K562 (cell line): ENCODE measurements around the gene PEX10. TPM values are rescaled to one million over a fixed set of nuclear protein-coding genes. Genes with fewer than 3 reads are reported as not detected.
A peak's percentile ranks its signal among the peaks of the same experiment; 100 is the strongest.

Experiments
- ATAC-seq: fragments of 200-7000 bp; cut with Tn5 transposase; 3 replicates; pipeline ENCODE4 v1.9.1; 2020; ENCODE audit warnings: moderate library complexity
- BruUV-seq: library from RNA; stranded (reverse); fragments of 400-500 nt; replicated peaks from 2 replicates; lab custom pipeline; 2021; lab: Mats Ljungman, UMichigan
- CTCF ChIA-PET: fragments of 300-600 bp; formaldehyde crosslinking; extraction: SDS; loops from one replicate; lab custom pipeline; 2021; ENCODE audit warnings: low intra/inter-chr PET ratio; lab: Yijun Ruan, JAX
- POLR2A ChIA-PET: fragments of 300-600, 350-650 bp; sonication (Branson Sonifier 250); formaldehyde crosslinking; extraction: SDS; loops from one replicate; lab custom pipeline; 2021; ENCODE audit warnings: antibody characterized with exemption, inconsistent platforms; lab: Yijun Ruan, JAX
- DNase-seq, 4 experiments: peaks; one replicate each; pipeline versions ENCODE4 v3.0.0 to v3.0.0-alpha.2; 2011 to 2018; ENCODE audit warnings: low spot score in 3 of 4, mixed read lengths in 3 of 4; ENCODE audit errors: extremely low read depth in 1 of 4
- FAIRE-seq: peaks from 2 replicates; lab custom pipeline; 2011; peaks lifted over from hg19 to GRCh38; lab: Jason Lieb, UNC
- H2AFZ ChIP-seq: 2 replicates; pipeline ENCODE4 v1.6.0; 2011; ENCODE audit warnings: low read depth, low read length, control low read depth, inconsistent platforms
- H3K27ac ChIP-seq: fragments of 200-600 bp; 3 replicates; pipeline ENCODE4 v1.8.0; 2011; ENCODE audit warnings: low read depth, mild to moderate bottlenecking, control low read depth, inconsistent platforms, low read length, moderate library complexity, mixed read lengths; ENCODE audit errors: extremely low read depth
- H3K27me3 ChIP-seq, 2 experiments: fragments of 300-600 bp in 1 of 2; 2 replicates in 1 of 2; 3 replicates in 1 of 2; pipeline versions ENCODE4 v1.6.0 to v1.8.0; 2011; ENCODE audit warnings: inconsistent platforms in 2 of 2, low read length in 2 of 2, mild to moderate bottlenecking in 1 of 2, mixed read lengths in 1 of 2, moderate library complexity in 1 of 2; ENCODE audit not compliant: control insufficient read depth in 2 of 2, insufficient read depth in 2 of 2
- H3K36me3 ChIP-seq: fragments of 300-600 bp; 3 replicates; pipeline ENCODE4 v1.8.0; 2011; ENCODE audit warnings: mild to moderate bottlenecking, low read length, inconsistent platforms; ENCODE audit not compliant: control insufficient read depth, insufficient read depth
- H3K4me1 ChIP-seq, 2 experiments: fragments of 200-600 bp in 1 of 2; replicated peaks in 1 of 2; 2 replicates in 1 of 2; 3 replicates in 1 of 2; pipeline versions ENCODE4 v1.5.1 to v1.8.0; 2011; ENCODE audit warnings: inconsistent platforms in 2 of 2, low read length in 2 of 2, mild to moderate bottlenecking in 1 of 2, mixed read lengths in 1 of 2, moderate library complexity in 1 of 2; ENCODE audit not compliant: control insufficient read depth in 2 of 2, insufficient read depth in 2 of 2
- H3K4me2 ChIP-seq: 2 replicates; pipeline ENCODE4 v1.6.1; 2011; ENCODE audit warnings: low read length, control low read depth, inconsistent platforms, mixed read lengths; ENCODE audit not compliant: insufficient read depth
- H3K4me3 ChIP-seq: fragments of 200-600 bp; sonication (generic), shearing (Covaris generic); 2 replicates; pipeline ENCODE4 v1.5.1; 2016; ENCODE audit warnings: control low read depth, inconsistent platforms
- H3K79me2 ChIP-seq: fragments of 200-600 bp; 3 replicates; pipeline ENCODE4 v1.8.0; 2011; ENCODE audit warnings: low read length, inconsistent platforms; ENCODE audit not compliant: control insufficient read depth, insufficient read depth
- H3K9ac ChIP-seq, 2 experiments: 2 replicates each; pipeline versions ENCODE4 v1.6.0 to v1.6.1; 2011; ENCODE audit warnings: low read depth in 2 of 2, low read length in 2 of 2, control low read depth in 1 of 2, inconsistent platforms in 1 of 2, mild to moderate bottlenecking in 1 of 2, mixed read lengths in 1 of 2; ENCODE audit not compliant: insufficient read depth in 1 of 2
- H3K9me1 ChIP-seq: one replicate; pipeline ENCODE4 v1.6.0; 2011; ENCODE audit warnings: inconsistent platforms, mild to moderate bottlenecking, low read length, moderate library complexity; ENCODE audit not compliant: control insufficient read depth, insufficient read depth
- H3K9me3 ChIP-seq: replicated peaks from 2 replicates; pipeline ENCODE4 v1.5.1; 2011; ENCODE audit warnings: low read depth, low read length, inconsistent platforms; ENCODE audit not compliant: control insufficient read depth, insufficient read depth
- H4K20me1 ChIP-seq: replicated peaks from 2 replicates; pipeline ENCODE4 v1.6.1; 2011; ENCODE audit warnings: low read length, inconsistent platforms, mixed read lengths; ENCODE audit not compliant: control insufficient read depth, insufficient read depth
- FUS ChIP-seq: fragments of 200-400 bp; formaldehyde crosslinking; optimal IDR thresholded peaks from 2 replicates; pipeline ENCODE3; 2017; ENCODE audit warnings: low read depth, low read length
- NCOA4 ChIP-seq: fragments of 450-650 bp; IDR thresholded peaks from 2 replicates; pipeline ENCODE4 v1.6.1; 2018; ENCODE audit warnings: mild to moderate bottlenecking; ENCODE audit not compliant: partially characterized antibody
- NFATC3 ChIP-seq: fragments of 450-650 bp; IDR thresholded peaks from 2 replicates; pipeline ENCODE4 v1.6.1; 2017; ENCODE audit warnings: mild to moderate bottlenecking
- NR2C2 ChIP-seq, 2 experiments: fragments of 200-800 bp in 1 of 2; sonication (Bioruptor generic) in 1 of 2; sonication (generic) in 1 of 2; formaldehyde crosslinking in 1 of 2; IDR thresholded peaks; 2 replicates each; pipeline versions ENCODE4 v1.6.1 to v1.8.0; 2016 to 2022; ENCODE audit warnings: mild to moderate bottlenecking in 1 of 2, missing compliant biosample characterization in 1 of 2, missing genetic modification characterization in 1 of 2, missing genetic modification reagents in 1 of 2
- POLR2AphosphoS2 ChIP-seq: IDR thresholded peaks from 2 replicates; pipeline ENCODE4 v1.6.1; 2012; ENCODE audit warnings: low read length, improper control_type of control experiment
- SP1 ChIP-seq: sonication (generic); formaldehyde crosslinking; IDR thresholded peaks from 2 replicates; pipeline ENCODE4 v1.8.1; 2022; ENCODE audit warnings: mild to moderate bottlenecking, missing genetic modification reagents
- YY1 ChIP-seq, 3 experiments: IDR thresholded peaks; 2 replicates each; pipeline ENCODE4 v1.6.1; 2011; ENCODE audit warnings: low read length in 2 of 3, mild to moderate bottlenecking in 2 of 3, moderate library complexity in 2 of 3, borderline replicate concordance in 1 of 3, control low read depth in 1 of 3, low read depth in 1 of 3; ENCODE audit not compliant: insufficient read depth in 3 of 3, insufficient replicate concordance in 2 of 3, control insufficient read depth in 1 of 3, insufficient read length in 1 of 3; ENCODE audit errors: extremely low read depth in 1 of 3
- ZBTB1 ChIP-seq: sonication (generic); formaldehyde crosslinking; IDR thresholded peaks from 2 replicates; pipeline ENCODE4 v1.8.1; 2023; ENCODE audit warnings: missing genetic modification reagents, low read depth, mild to moderate bottlenecking, borderline replicate concordance
- ZBTB11 ChIP-seq, 3 experiments: fragments of 200-800 bp in 1 of 3; fragments of 250-450 bp in 1 of 3; fragments of 450-650 bp in 1 of 3; sonication (Bioruptor Pico) in 1 of 3; sonication (Bioruptor generic) in 1 of 3; formaldehyde crosslinking in 1 of 3; IDR thresholded peaks; 2 replicates each; pipeline versions ENCODE4 v1.6.1 to v1.8.0; 2016 to 2022; ENCODE audit warnings: mild to moderate bottlenecking in 2 of 3, missing genetic modification characterization in 2 of 3, missing compliant biosample characterization in 1 of 3, moderate library complexity in 1 of 3
- ZNF175 ChIP-seq: fragments of 200-800 bp; sonication (Bioruptor generic); IDR thresholded peaks from 2 replicates; pipeline ENCODE4 v1.6.1; 2016; ENCODE audit warnings: low read depth, mild to moderate bottlenecking, missing genetic modification characterization, missing compliant biosample characterization
- ZNF583 ChIP-seq: fragments of 250-450 bp; sonication (Bioruptor Pico); IDR thresholded peaks from 2 replicates; pipeline ENCODE4 v1.4.0; 2020
- WGBS: fragments of 100-300 bp; shearing (Covaris generic); methylation state at CpG from one replicate; pipeline ENCODE4 v1.1.6; 2016; ENCODE audit warnings: low coverage, mixed read lengths; ENCODE audit not compliant: insufficient coverage; ENCODE audit errors: missing lambda C conversion rate; 5-methylcytosine and 5-hydroxymethylcytosine counted together
- in situ Hi-C: fragments of 300-500 bp; cut with MboI; formaldehyde crosslinking; loops from 4 replicates; pipeline ENCODE4 v1.15.0; 2018; ENCODE audit warnings: inconsistent platforms, mixed read lengths
- intact Hi-C: fragments of 100-400 bp; cut with micrococcal nuclease; formaldehyde crosslinking; loops from 2 replicates; pipeline ENCODE4 v1.14.2; 2022
- polyA plus RNA-seq, 8 experiments: library from polyadenylated mRNA; depleted of rRNA in 4 of 8; stranded (reverse) in 5 of 8; unstranded in 3 of 8; fragments of >200 nt; fragmentation: Nextera tagmentation in 2 of 8; fragmentation: Illumina TruSeq in 1 of 8; extraction: Ambion mirVana in 2 of 8; extraction: Trizol in 1 of 8; gene quantifications; 2 replicates each; pipeline versions ENCODE4 v1.2.1 to v1.2.3, GENCODE V29; 2011 to 2014; ENCODE audit warnings: inconsistent platforms in 1 of 8, missing spikeins in 1 of 8
- total RNA-seq, 7 experiments: library from RNA; depleted of rRNA in 6 of 7; stranded (reverse); fragments of >200 nt in 6 of 7; fragmentation: Illumina TruSeq in 2 of 7; extraction: Trizol in 2 of 7; gene quantifications; 2 replicates each; pipeline versions ENCODE4 v1.2.1 to v1.2.3, GENCODE V29; 2011 to 2021; ENCODE audit warnings: low replicate concordance in 1 of 7
- TF ChIP-seq, protein P1 (sequence below): fragments of 450-650 bp; formaldehyde crosslinking; IDR thresholded peaks from 2 replicates; pipeline ENCODE4 v1.4.0; 2020; ENCODE audit warnings: mild to moderate bottlenecking, moderate library complexity

The PEX10 gene
- total and polyA plus RNA-seq, 9 of the 15 experiments (the other 6 are each of a cell fraction or from before 2014, with no cell fraction given): 0.03 to 26.2 (median 8.7) TPM

GRCh38 chr1:2391931-2392509 lies 20.3 kb downstream of the PEX10 start:
- Histone ChIP-seq H3K9me1 (peaks cover 11% of the 10 kb centered on the region), H3K27me3 (no peaks in the 10 kb centered on the region), H2AFZ (peak overlapping the region; percentile 75; the same call in 1 of the 2 replicates), H3K4me2 (peak overlapping the region; percentile 93), H3K4me1 (peaks cover 22 to 46% of the 10 kb centered on the region in 2 experiments), H4K20me1 (peaks cover 18% of the 10 kb centered on the region; the same call in 1 of the 2 replicates), H3K27ac (peak overlapping the region; percentile 79), H3K36me3 (peaks cover 51% of the 10 kb centered on the region), H3K9ac (peak overlapping the region; percentile 78 to 94), H3K9me3 (no peaks in the 10 kb centered on the region), H3K79me2 (peaks cover 56% of the 10 kb centered on the region), H3K4me3 (peak overlapping the region; percentile 100)
- ATAC-seq (peak; percentile 61), FAIRE-seq (peak; percentile 42), DNase-seq (peak; percentile 50 to 84 (median 68))
- in situ Hi-C loops (no loop called here), intact Hi-C loops (loop anchor here (2.0 kb wide), 1 partner anchor 21 kb away; the partner anchor contains the start of gene PEX10)
- WGBS: under 1% methylated on average over 27 of the region's 62 CpGs
- BruUV-seq: no TSS peak
- ChIA-PET CTCF (no interaction called here), POLR2A (interaction anchor here (0.6 to 1.5 kb wide), 11 partner anchors 8 to 197 kb away, joined by 3 to 7 read pairs (median 4); partner anchors contain the start of genes FAAP20 and PEX10)
- TF ChIP-seq NFATC3: no peak
- TF ChIP-seq, protein P1, sequence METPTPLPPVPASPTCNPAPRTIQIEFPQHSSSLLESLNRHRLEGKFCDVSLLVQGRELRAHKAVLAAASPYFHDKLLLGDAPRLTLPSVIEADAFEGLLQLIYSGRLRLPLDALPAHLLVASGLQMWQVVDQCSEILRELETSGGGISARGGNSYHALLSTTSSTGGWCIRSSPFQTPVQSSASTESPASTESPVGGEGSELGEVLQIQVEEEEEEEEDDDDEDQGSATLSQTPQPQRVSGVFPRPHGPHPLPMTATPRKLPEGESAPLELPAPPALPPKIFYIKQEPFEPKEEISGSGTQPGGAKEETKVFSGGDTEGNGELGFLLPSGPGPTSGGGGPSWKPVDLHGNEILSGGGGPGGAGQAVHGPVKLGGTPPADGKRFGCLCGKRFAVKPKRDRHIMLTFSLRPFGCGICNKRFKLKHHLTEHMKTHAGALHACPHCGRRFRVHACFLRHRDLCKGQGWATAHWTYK (CRISPR knock-in tag): 0 out of 2 replicates have a peak, but pooled peaks have one; percentile 28
- no peak for TF ChIP-seq NR2C2 (CRISPR knock-in tag; IDR thresholded peaks at IDR 0.05)
- TF ChIP-seq NR2C2 (tag; IDR thresholded peaks at IDR 0.05): peak; percentile 94
- no peak for TF ChIP-seq FUS
- TF ChIP-seq ZNF583 (CRISPR knock-in tag): peak; percentile 13; the same call in 1 of the 2 replicates
- no peak for TF ChIP-seq NCOA4
- TF ChIP-seq POLR2AphosphoS2: no peak
- TF ChIP-seq SP1 (CRISPR knock-in tag): no peak
- no peak for TF ChIP-seq ZNF175 (CRISPR knock-in tag)
- peak; percentile 94 for TF ChIP-seq ZBTB1
- TF ChIP-seq ZBTB11 (CRISPR knock-in tag; IDR thresholded peaks at IDR 0.05): peak in 1 of 3 experiments; percentile 60; a peak in 1 of 6 replicates
- TF ChIP-seq YY1 (IDR thresholded peaks at IDR 0.05; ENCODE audit: borderline replicate concordance in 1 of 3, control insufficient read depth in 1 of 3, extremely low read depth in 1 of 3, insufficient read depth in 3 of 3, insufficient read length in 1 of 3, insufficient replicate concordance in 2 of 3, low read depth in 1 of 3, low read length in 2 of 3): no peak
